ENCODE data around the gene MAP10. TPM values are rescaled to one million over a fixed set of nuclear protein-coding genes. Genes with fewer than 3 reads are reported as not detected.

Gene MAP10
- total RNA-seq, 3 donors from 2014 or later (not counting 1 experiment from before 2014, with no cell fraction given), result 0.95 to 1.9 (median 1.2) TPM

DNA sequence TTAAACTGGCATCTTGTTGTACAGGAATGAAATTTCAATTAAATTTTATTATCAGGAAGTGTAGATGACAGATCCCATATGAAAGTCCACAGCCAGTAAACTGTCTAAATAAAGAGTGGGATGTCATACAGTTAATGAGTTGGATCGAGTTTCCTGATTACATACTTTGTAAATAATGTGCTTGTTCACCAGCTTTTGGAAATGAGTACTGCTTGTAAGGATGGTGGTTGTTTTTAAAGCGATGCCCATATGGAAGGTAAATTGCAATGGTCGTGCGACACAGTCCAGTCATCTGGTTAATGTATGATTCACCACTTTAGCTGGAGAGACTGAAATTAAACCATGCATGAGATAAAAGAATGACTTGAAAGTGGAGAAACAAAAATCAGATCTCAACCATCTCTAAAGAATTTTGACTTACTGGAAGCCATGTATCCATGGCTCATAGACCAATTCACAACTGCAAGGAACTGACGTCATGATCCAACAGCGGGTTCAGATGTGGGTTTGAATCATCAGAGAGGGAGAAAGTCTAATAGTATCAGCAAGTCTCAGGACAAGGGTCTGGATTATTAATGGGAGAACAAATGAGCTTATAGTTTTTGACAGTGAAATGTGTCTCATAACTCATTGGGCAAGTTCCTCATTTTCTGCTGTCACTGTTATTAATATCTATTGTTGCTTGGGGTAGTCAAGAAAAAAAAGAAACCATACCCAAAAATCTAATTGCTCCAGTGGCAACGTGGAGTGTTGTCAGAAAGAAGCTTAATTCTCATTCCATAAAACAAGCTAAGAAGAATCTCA is 49.0 kb downstream of the MAP10 start:
- H3K27me3 Mint-ChIP-seq (ENCODE audit: low read depth in 2 of 2), result peaks cover 6 to 18% of the 10 kb centered on the region in 2 donors
- no peak overlapping the region for H3K4me3 Mint-ChIP-seq
- H3K36me3 Mint-ChIP-seq, result no peaks in the 10 kb centered on the region

DNA sequence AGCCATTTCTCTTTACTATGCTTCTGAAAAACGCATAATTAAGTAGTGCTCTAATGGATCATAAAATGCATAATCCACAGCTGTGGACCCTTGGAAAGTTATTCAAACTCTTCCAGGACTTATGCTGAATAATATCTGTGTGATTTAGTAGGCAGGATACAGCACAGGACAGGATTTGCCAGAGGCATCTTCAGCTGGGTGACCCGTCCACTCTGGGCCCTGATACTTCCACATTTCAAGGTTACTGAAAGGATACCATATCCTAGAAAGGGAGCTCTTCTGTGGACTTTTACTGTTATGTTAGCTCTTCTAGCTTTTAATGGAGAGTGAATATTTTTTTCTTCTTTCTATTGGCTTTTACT is 49.6 kb downstream of the MAP10 start:
- WGBS (ENCODE audit: insufficient coverage), result 90% methylated on average over 2 of the region's 2 CpGs
- Mint-ChIP-seq H3K4me1 (no peaks in the 10 kb centered on the region), H3K9me3 (no peaks in the 10 kb centered on the region), H3K27me3 (ENCODE audit: low read depth in 2 of 2) (peaks cover 7 to 21% of the 10 kb centered on the region in 2 donors), H3K4me3 (no peak overlapping the region), H3K27ac (no peak overlapping the region), H3K36me3 (no peaks in the 10 kb centered on the region)
- Histone ChIP-seq H3K4me3 (ENCODE audit: low read length) (no peak overlapping the region), H3K4me1 (ENCODE audit: control insufficient read depth, insufficient read depth, low read length) (no peaks in the 10 kb centered on the region), H3K9me3 (ENCODE audit: control insufficient read depth, insufficient read depth, low read length) (no peaks in the 10 kb centered on the region), H3K27me3 (ENCODE audit: control insufficient read depth, insufficient read depth, low read length) (no peaks in the 10 kb centered on the region), H3K27ac (ENCODE audit: low read length) (no peak overlapping the region), H3K36me3 (ENCODE audit: control insufficient read depth, insufficient read depth, low read length) (no peaks in the 10 kb centered on the region)
- TF ChIP-seq, protein P1, sequence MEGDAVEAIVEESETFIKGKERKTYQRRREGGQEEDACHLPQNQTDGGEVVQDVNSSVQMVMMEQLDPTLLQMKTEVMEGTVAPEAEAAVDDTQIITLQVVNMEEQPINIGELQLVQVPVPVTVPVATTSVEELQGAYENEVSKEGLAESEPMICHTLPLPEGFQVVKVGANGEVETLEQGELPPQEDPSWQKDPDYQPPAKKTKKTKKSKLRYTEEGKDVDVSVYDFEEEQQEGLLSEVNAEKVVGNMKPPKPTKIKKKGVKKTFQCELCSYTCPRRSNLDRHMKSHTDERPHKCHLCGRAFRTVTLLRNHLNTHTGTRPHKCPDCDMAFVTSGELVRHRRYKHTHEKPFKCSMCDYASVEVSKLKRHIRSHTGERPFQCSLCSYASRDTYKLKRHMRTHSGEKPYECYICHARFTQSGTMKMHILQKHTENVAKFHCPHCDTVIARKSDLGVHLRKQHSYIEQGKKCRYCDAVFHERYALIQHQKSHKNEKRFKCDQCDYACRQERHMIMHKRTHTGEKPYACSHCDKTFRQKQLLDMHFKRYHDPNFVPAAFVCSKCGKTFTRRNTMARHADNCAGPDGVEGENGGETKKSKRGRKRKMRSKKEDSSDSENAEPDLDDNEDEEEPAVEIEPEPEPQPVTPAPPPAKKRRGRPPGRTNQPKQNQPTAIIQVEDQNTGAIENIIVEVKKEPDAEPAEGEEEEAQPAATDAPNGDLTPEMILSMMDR (IDR thresholded peaks at IDR 0.05), result no peak
- DNase-seq, result no peak
- ATAC-seq, result no peak
- intact Hi-C loops (cut with micrococcal nuclease), result no loop called here

More for the DNA sequence above, 49.0 kb downstream of the MAP10 start:
- no peak for DNase-seq
- Mint-ChIP-seq H3K4me1 (no peaks in the 10 kb centered on the region), H3K27ac (no peak overlapping the region), H3K9me3 (no peaks in the 10 kb centered on the region)
- no peak overlapping the region for H3K4me3 ChIP-seq (ENCODE audit: low read length)
- ATAC-seq, result no peak
- no peaks in the 10 kb centered on the region for H3K36me3 ChIP-seq (ENCODE audit: control insufficient read depth, insufficient read depth, low read length)
- 71% methylated on average over 7 of the region's 7 CpGs for WGBS (ENCODE audit: insufficient coverage)
- no peaks in the 10 kb centered on the region for H3K27me3 ChIP-seq (ENCODE audit: control insufficient read depth, insufficient read depth, low read length)
- intact Hi-C loops (cut with micrococcal nuclease), result no loop called here
- TF ChIP-seq, protein P1 (IDR thresholded peaks at IDR 0.05), result no peak
- no peaks in the 10 kb centered on the region for H3K9me3 ChIP-seq (ENCODE audit: control insufficient read depth, insufficient read depth, low read length)
- no peaks in the 10 kb centered on the region for H3K4me1 ChIP-seq (ENCODE audit: control insufficient read depth, insufficient read depth, low read length)
- H3K27ac ChIP-seq (ENCODE audit: low read length), result no peak overlapping the region

DNA sequence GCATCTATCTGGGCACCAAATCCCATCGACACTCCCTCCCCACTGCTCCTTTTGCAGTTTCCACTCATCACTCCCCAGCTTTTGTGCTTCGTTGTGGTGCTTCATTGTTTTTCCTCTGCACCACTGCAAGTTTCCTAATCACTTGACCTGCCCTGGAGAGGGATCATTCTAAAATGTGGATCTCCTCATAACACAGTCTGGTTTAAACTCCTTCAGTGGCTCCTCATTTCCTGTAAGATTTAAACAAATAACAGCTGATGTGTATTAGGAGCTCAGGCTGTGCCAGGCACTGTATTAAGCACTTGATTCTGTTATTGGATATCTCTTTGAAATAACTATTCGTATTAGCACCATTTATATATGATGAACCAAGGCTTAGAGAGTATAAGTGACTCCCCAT is 51.3 kb downstream of the MAP10 start:
- Histone ChIP-seq H3K27ac (ENCODE audit: low read length) (no peak overlapping the region), H3K36me3 (ENCODE audit: control insufficient read depth, insufficient read depth, low read length) (no peaks in the 10 kb centered on the region), H3K27me3 (ENCODE audit: control insufficient read depth, insufficient read depth, low read length) (no peaks in the 10 kb centered on the region), H3K9me3 (ENCODE audit: control insufficient read depth, insufficient read depth, low read length) (no peaks in the 10 kb centered on the region), H3K4me1 (ENCODE audit: control insufficient read depth, insufficient read depth, low read length) (no peaks in the 10 kb centered on the region), H3K4me3 (ENCODE audit: low read length) (no peak overlapping the region)
- TF ChIP-seq, protein P1 (IDR thresholded peaks at IDR 0.05), result no peak
- no peak overlapping the region for H3K27ac Mint-ChIP-seq
- intact Hi-C loops (cut with micrococcal nuclease), result no loop called here
- no peak overlapping the region for H3K4me3 Mint-ChIP-seq
- peaks cover 13 to 26% of the 10 kb centered on the region in 2 donors for H3K27me3 Mint-ChIP-seq (ENCODE audit: low read depth in 2 of 2)
- H3K4me1 Mint-ChIP-seq, result no peaks in the 10 kb centered on the region
- 87% methylated on average over 3 of the region's 3 CpGs for WGBS (ENCODE audit: insufficient coverage)
- ATAC-seq (no peak), DNase-seq (no peak)
- H3K36me3 Mint-ChIP-seq, result no peaks in the 10 kb centered on the region
- H3K9me3 Mint-ChIP-seq, result no peaks in the 10 kb centered on the region

Other genes starting within 250 kb of the MAP10 start
- gene SIPA1L2, start 175.3 kb upstream of the MAP10 start, total RNA-seq, result 1 to 10 TPM; 1.5 to 2.3 (median 1.6) TPM
- 10 to 100 TPM; 12.9 to 25.7 (median 17.4) TPM for gene NTPCR, start 145.2 kb downstream of the MAP10 start, total RNA-seq

All from natural killer cell (primary cell).